Epithelial cell of proximal tubule (primary cell): ENCODE data around the gene CCDC63. TPM values are rescaled to one million over a fixed set of nuclear protein-coding genes. Genes with fewer than 3 reads are reported as not detected.

ENCODE experiments used
- DNase-seq: peaks from one replicate; pipeline ENCODE4 v3.0.0-alpha.2; 2011; ENCODE audit warnings: low read depth
- H3K4me3 ChIP-seq: 2 replicates; pipeline ENCODE4 v1.5.1; 2011; ENCODE audit warnings: low read depth, mild to moderate bottlenecking, low read length
- CTCF ChIP-seq: conservative IDR thresholded peaks from 2 replicates; pipeline ENCODE4 v1.5.1; 2012; ENCODE audit warnings: low read depth, mild to moderate bottlenecking, low read length
- total RNA-seq: library from RNA; depleted of rRNA; stranded (reverse); fragments of >200 nt; gene quantifications from 2 replicates; pipeline ENCODE4 v1.2.3, GENCODE V29; 2015

CCDC63 gene
- total RNA-seq, 1 donor from 2014 or later, result not detected

DNA sequence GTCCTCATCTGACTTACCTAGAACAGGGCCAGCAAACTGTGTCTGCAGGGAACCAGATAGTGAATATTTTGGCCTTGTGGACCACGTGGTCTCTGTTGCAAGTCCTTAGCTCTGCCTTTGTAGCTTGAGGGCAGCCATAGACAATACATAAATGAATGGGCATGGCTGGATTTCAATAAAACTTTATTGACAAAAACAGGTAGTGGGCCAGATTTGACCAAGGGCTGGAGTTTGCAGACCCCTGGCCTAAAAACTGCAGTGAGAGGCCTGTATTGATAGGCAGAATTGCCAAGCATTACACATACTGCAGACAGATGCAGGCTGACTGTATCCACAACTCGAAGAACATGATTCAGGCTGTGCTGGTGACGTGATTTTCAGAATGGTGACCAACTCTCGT, 25.3 kb downstream of the CCDC63 start:
- no peak overlapping the region for H3K4me3 ChIP-seq
- TF ChIP-seq CTCF, result no peak
- no peak for DNase-seq

DNA sequence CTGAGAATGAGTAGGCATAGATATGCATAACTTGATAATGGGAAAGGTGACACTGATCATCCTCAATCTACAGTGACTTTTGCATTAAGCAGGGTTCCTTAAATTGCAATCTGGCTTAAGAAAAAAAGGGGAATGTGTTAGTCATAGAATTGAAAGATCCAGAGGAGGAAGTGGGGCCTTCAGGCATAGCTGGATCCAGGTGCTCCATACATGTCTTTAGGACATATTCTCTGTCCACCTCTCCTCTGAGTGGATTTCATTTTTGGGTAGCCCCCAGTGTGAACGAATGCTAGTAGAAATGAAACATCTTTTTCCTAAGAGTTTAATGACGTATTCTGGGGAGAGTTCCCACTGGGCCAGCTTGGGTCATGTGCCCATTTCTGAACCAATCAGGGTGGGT, 27.6 kb downstream of the CCDC63 start:
- H3K4me3 ChIP-seq, result no peak overlapping the region
- no peak for DNase-seq
- TF ChIP-seq CTCF, result no peak

GRCh38 chr12:110874781-110875180, 28.0 kb downstream of the CCDC63 start:
- TF ChIP-seq CTCF, result no peak
- H3K4me3 ChIP-seq, result no peak overlapping the region
- DNase-seq, result no peak

- no peak overlapping the region for H3K4me3 ChIP-seq
- DNase-seq, result no peak
- TF ChIP-seq CTCF, result no peak
These were observed 33.9 kb downstream of the CCDC63 start for GRCh38 chr12:110880651-110881050.

- no peak overlapping the region for H3K4me3 ChIP-seq
- no peak for DNase-seq
- TF ChIP-seq CTCF, result no peak
These were observed 36.5 kb downstream of the CCDC63 start for GRCh38 chr12:110883251-110883650.

DNA sequence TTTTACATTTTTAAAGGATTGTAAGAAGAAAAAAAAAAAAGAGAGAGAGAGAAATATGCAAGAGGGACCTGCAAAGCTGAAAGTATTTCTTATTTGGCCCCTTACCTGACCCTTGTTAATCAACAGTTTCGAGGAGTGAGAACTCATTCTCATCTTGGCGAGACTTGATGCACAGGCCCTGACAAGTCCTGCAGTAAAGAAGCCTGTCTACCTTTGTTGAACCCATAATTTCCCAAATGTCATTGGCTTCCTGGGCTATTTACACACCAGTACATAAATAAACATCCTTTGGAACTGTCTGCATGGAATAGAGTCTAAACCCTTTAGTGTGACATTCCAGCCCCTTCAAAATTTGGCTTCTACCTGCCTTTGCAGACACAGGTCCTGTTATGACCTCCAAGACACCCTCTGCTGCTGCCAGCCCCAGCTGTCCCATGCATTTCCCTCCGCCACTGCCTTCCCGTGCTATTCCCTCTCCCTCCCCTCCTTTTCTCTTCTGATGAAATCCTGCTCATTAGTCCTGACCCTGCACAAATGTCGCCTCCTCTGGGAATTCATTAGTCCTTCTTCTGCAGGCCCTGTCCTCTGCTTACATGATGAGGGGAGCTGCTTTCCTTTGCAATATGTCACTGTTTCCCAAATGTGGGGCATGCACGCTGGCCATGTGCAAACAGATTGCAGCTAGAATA, 38.5 kb downstream of the CCDC63 start:
- H3K4me3 ChIP-seq, result no peak overlapping the region
- no peak for TF ChIP-seq CTCF
- DNase-seq, result no peak

- H3K4me3 ChIP-seq, result peak overlapping the region; percentile 51
- no peak for TF ChIP-seq CTCF
- no peak for DNase-seq
These were observed 41.6 kb downstream of the CCDC63 start for GRCh38 chr12:110888256-110888991.
